ENCODE measurements around the gene ZNF526.
A peak's percentile ranks its signal among the peaks of the same experiment; 100 is the strongest.

The ZNF526 gene

DNA sequence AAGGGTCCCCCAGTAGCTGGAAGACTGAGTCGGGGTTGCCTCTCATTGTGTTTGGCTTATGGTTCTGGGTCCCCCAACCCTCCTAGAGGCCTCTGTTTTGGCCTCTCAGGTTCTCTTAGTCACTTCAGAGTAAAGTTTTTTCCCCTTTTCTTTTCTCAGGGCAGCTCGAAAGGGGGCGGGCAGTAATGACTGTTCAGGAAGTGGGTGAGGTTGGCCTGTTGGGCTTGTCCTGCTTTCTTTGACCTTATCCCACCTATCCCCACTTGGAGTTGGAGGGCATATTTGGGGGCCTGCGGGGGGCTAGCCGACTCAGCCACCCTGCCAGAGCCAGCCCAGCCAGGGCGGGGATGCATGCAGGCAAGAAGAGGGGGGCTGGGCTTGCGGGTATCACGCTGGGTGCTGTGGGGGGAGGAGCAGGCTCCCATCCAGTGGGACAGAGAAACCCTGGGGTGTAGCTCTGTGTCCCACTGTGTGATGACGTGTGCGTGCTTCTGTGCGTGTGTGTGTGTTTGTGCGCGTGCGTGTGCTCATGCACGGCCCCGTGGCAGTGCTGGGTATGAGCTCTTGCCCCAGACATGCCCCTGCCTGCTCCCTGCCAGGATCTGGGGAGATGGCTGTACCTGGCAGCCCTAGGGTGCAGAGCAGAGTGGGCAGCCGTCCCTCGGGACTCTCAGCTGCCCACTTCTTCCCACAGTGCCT is 50.4 kb downstream of the ZNF526 start:
- H3K4me2 ChIP-seq (ENCODE audit: low read depth, low read length, poor library complexity, severe bottlenecking) = peak overlapping the region; percentile 100
- no peaks in the 10 kb centered on the region for H4K20me1 ChIP-seq (ENCODE audit: insufficient read depth, low read length, poor library complexity, severe bottlenecking)
- no peak overlapping the region for H2AFZ ChIP-seq (ENCODE audit: low read length)
- H3K27me3 ChIP-seq (ENCODE audit: insufficient read depth, low read length, poor library complexity, severe bottlenecking) = no peaks in the 10 kb centered on the region
- no peaks in the 10 kb centered on the region for H3F3A ChIP-seq (ENCODE audit: low read depth)
- TF ChIP-seq, protein P1, sequence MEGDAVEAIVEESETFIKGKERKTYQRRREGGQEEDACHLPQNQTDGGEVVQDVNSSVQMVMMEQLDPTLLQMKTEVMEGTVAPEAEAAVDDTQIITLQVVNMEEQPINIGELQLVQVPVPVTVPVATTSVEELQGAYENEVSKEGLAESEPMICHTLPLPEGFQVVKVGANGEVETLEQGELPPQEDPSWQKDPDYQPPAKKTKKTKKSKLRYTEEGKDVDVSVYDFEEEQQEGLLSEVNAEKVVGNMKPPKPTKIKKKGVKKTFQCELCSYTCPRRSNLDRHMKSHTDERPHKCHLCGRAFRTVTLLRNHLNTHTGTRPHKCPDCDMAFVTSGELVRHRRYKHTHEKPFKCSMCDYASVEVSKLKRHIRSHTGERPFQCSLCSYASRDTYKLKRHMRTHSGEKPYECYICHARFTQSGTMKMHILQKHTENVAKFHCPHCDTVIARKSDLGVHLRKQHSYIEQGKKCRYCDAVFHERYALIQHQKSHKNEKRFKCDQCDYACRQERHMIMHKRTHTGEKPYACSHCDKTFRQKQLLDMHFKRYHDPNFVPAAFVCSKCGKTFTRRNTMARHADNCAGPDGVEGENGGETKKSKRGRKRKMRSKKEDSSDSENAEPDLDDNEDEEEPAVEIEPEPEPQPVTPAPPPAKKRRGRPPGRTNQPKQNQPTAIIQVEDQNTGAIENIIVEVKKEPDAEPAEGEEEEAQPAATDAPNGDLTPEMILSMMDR (conservative IDR thresholded peaks at IDR 0.05; ENCODE audit: low read length) = no peak
- TF ChIP-seq EZH2phosphoT487 (IDR thresholded peaks at IDR 0.05; ENCODE audit: borderline replicate concordance) = no peak
- H3K4me3 ChIP-seq (ENCODE audit: low read length, poor library complexity, severe bottlenecking) = peak overlapping the region; percentile 83
- 0 out of 2 replicates have a peak, but pooled peaks cover 3% of the 10 kb centered on the region for H3K36me3 ChIP-seq (ENCODE audit: insufficient read depth, low read length)
- peaks cover 21% of the 10 kb centered on the region for H3K4me1 ChIP-seq (ENCODE audit: insufficient read depth, low read length, poor library complexity, severe bottlenecking)
- H3K79me2 ChIP-seq (ENCODE audit: insufficient read depth, low read length) = peaks cover 33% of the 10 kb centered on the region
- H3K9ac ChIP-seq (ENCODE audit: low read depth, low read length, poor library complexity, severe bottlenecking) = peak overlapping the region; percentile 89
- no peaks in the 10 kb centered on the region for H3K9me2 ChIP-seq (replicated peaks; ENCODE audit: low read depth, low read length)
- no peaks in the 10 kb centered on the region for H3K9me3 ChIP-seq (ENCODE audit: insufficient read depth, low read depth, low read length)

DNA sequence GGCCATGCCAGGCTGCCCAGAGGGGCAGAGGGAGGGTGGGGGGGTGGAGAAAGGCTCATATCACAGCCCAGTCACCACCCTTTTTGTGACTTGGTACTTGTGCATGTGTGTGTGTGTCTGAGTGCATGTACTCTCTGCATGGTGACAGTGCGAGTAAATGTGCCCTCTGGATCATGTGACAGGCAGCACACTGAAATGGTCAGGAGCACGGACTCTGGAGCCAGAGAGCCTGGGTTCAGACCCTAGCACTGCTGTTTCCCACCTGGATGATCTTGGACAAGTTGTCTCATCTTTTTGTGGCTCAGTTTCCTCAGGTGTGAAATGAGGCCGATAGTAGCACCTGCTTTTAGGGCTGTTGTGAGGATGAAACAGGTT is 50.9 kb downstream of the ZNF526 start:
- Histone ChIP-seq H3K4me2 (ENCODE audit: low read depth, low read length, poor library complexity, severe bottlenecking) (peak overlapping the region; percentile 100), H3F3A (ENCODE audit: low read depth) (no peaks in the 10 kb centered on the region), H2AFZ (ENCODE audit: low read length) (no peak overlapping the region), H3K9ac (ENCODE audit: low read depth, low read length, poor library complexity, severe bottlenecking) (peak overlapping the region; percentile 89), H3K9me3 (ENCODE audit: insufficient read depth, low read depth, low read length) (no peaks in the 10 kb centered on the region), H3K27me3 (ENCODE audit: insufficient read depth, low read length, poor library complexity, severe bottlenecking) (no peaks in the 10 kb centered on the region), H3K4me3 (ENCODE audit: low read length, poor library complexity, severe bottlenecking) (peak overlapping the region; percentile 83), H3K36me3 (ENCODE audit: insufficient read depth, low read length) (0 out of 2 replicates have a peak, but pooled peaks cover 3% of the 10 kb centered on the region), H3K79me2 (ENCODE audit: insufficient read depth, low read length) (peaks cover 33% of the 10 kb centered on the region), H3K9me2 (replicated peaks; ENCODE audit: low read depth, low read length) (no peaks in the 10 kb centered on the region), H4K20me1 (ENCODE audit: insufficient read depth, low read length, poor library complexity, severe bottlenecking) (no peaks in the 10 kb centered on the region), H3K4me1 (ENCODE audit: insufficient read depth, low read length, poor library complexity, severe bottlenecking) (peaks cover 21% of the 10 kb centered on the region)
- TF ChIP-seq, protein P1 (conservative IDR thresholded peaks at IDR 0.05; ENCODE audit: low read length) = no peak
- no peak for TF ChIP-seq EZH2phosphoT487 (IDR thresholded peaks at IDR 0.05; ENCODE audit: borderline replicate concordance)

DNA sequence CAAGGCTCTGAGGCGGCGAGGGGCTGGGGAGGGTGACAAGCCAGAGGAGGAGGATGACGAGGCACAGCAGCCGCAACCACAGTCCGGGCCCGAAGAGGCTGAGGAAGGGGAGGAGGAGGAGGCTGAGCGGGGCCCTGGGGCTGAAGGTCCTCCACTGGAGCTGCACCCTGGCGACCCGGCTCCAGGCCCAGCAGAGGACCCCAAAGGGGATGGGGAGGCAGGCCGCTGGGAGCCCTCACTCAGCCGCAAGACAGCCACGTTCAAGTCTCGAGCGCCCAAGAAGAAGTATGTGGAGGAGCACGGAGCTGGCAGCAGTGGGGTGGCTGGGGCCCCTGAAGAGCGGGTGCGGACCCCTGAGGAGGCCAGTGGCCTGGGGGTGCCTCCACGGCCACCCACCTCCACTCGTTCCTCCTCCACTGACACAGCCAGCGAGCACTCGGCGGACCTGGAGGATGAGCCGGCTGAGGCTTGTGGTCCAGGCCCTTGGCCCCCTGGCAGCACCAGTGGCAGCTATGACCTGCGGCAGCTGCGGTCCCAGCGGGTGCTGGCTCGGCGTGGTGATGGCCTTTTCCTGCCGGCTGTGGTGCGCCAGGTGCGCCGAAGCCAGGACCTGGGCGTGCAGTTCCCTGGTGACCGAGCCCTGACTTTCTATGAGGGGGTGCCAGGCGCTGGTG is 51.9 kb downstream of the ZNF526 start:
- Histone ChIP-seq H3K9ac (ENCODE audit: low read depth, low read length, poor library complexity, severe bottlenecking) (peak overlapping the region; percentile 89), H3K9me2 (replicated peaks; ENCODE audit: low read depth, low read length) (no peaks in the 10 kb centered on the region), H3K4me3 (ENCODE audit: low read length, poor library complexity, severe bottlenecking) (no peak overlapping the region), H4K20me1 (ENCODE audit: insufficient read depth, low read length, poor library complexity, severe bottlenecking) (no peaks in the 10 kb centered on the region), H3K4me1 (ENCODE audit: insufficient read depth, low read length, poor library complexity, severe bottlenecking) (peaks cover 21% of the 10 kb centered on the region), H3K4me2 (ENCODE audit: low read depth, low read length, poor library complexity, severe bottlenecking) (peak overlapping the region; percentile 100), H3K36me3 (ENCODE audit: insufficient read depth, low read length) (0 out of 2 replicates have a peak, but pooled peaks cover 3% of the 10 kb centered on the region), H3F3A (ENCODE audit: low read depth) (no peaks in the 10 kb centered on the region), H3K79me2 (ENCODE audit: insufficient read depth, low read length) (peaks cover 33% of the 10 kb centered on the region), H3K9me3 (ENCODE audit: insufficient read depth, low read depth, low read length) (no peaks in the 10 kb centered on the region), H2AFZ (ENCODE audit: low read length) (no peak overlapping the region), H3K27me3 (ENCODE audit: insufficient read depth, low read length, poor library complexity, severe bottlenecking) (no peaks in the 10 kb centered on the region)
- TF ChIP-seq, protein P1 (conservative IDR thresholded peaks at IDR 0.05; ENCODE audit: low read length) = no peak
- TF ChIP-seq EZH2phosphoT487 (IDR thresholded peaks at IDR 0.05; ENCODE audit: borderline replicate concordance) = no peak

Data from Loucy (cell line).